Limb (tissue), 2 donors: Measurements from ENCODE around the gene CERS3.

Experiments
- DNase-seq, 2 donors: peaks; one replicate each; pipeline ENCODE4 v3.0.0-alpha.2; 2016; ENCODE audit errors: extremely low spot score in 2 of 2

Gene CERS3

DNA sequence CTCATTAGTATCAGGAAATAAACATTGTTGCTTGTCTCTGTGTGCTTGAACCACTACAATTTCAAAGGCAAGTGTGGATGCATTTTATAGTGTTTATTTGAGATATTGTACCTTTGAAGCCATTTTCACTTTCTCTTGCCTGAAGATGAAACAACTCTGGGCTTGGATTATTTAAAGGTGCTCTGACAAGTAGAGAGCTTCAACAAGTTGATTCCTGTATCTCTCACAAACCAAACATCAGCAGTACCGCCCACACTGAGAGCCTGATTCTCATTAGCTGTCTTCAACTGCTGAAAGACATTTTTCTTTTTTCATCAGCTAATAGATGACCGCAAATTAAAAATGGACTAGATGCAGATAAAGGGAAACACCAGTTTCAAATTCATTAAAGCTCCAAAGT is 806 bp upstream of the CERS3 start:
- DNase-seq: no peak

- peak; percentile 45 to 56 for DNase-seq
Measured at GRCh38 chr15:100526027-100526481, 2.7 kb downstream of the CERS3 start.

- DNase-seq: no peak
Measured at GRCh38 chr15:100525436-100525835, 3.3 kb downstream of the CERS3 start.

DNA sequence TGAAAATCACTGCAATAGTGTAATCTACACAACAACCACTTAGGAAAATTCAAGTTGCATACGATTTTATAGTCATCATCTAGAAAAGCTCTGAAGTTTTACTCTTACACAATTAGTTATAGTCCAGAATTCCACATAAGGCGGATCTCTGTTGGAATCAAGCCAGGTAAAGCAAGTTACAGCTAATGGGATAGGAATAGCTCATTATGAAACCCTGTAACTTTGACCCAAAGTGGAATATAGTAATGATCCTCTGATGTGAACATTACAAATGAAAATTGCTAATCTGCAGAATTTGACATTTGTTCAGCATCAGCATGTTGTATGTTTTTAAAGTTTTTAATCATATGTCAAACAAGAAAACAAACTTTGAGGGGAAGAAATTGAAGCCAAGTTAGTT is 4.4 kb downstream of the CERS3 start:
- DNase-seq: no peak

DNA sequence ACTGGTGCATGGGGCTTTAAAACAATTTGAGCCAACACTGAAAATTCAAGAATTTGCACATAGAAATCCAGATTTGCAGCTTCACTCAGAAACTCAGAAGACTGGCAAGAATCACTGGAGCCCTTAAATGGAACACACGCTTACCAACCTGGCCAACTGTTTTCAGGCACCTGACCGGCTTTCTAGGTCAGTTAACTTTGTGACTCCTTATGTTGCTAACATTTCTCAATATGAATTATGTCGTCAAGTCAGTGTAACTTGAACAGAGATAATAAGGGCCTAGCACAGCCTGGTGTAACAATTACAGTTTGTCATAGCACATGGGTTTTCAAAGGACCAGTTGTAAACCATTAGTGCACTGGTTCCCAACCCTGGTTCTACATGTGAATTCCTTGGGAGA is 6.8 kb downstream of the CERS3 start:
- DNase-seq: no peak

GRCh38 chr15:100520132-100520921 is 8.4 kb downstream of the CERS3 start:
- DNase-seq: no peak

DNA sequence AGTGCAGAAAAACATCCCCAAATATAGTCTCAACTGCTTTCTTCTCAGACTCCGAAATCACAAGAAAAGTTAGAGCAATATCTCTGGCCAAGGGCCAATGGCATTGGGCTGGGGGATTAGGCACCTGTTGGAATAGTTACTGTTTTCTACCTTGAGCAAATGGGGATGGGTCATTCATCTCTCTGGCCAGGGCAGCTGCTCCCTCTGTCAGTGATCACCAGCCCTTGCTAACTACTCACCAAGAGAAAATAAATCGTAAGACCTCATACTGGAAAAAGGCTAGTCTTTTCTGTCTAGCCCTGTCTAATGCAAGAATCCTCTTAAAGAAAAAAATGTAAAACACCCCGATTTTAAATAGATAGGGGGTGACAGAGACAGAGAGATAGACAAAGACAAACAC is 10.9 kb downstream of the CERS3 start:
- DNase-seq: peak in 1 of 2 donors; percentile 32

- DNase-seq: no peak
Measured at GRCh38 chr15:100516643-100517512, 11.9 kb downstream of the CERS3 start.

DNA sequence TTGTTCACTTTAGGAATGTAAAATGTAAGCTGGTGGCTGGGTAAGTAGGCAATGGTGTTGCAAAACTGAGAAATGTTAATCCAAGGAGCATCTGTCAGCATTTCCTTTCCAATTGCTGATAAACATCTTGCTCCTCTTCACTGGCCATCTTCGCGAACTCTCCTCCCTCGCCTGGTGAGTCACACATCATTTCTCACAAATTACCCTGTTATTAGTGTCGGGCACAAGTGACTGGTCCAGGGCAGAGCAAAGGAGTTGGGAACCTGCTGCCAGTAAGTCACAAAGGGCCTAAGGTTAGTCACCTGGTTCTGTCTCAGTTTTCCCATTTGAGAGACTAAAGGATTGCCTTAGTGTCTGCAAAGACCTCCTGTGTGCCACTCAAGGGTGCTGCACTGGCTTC is 13.0 kb downstream of the CERS3 start:
- no peak for DNase-seq

DNA sequence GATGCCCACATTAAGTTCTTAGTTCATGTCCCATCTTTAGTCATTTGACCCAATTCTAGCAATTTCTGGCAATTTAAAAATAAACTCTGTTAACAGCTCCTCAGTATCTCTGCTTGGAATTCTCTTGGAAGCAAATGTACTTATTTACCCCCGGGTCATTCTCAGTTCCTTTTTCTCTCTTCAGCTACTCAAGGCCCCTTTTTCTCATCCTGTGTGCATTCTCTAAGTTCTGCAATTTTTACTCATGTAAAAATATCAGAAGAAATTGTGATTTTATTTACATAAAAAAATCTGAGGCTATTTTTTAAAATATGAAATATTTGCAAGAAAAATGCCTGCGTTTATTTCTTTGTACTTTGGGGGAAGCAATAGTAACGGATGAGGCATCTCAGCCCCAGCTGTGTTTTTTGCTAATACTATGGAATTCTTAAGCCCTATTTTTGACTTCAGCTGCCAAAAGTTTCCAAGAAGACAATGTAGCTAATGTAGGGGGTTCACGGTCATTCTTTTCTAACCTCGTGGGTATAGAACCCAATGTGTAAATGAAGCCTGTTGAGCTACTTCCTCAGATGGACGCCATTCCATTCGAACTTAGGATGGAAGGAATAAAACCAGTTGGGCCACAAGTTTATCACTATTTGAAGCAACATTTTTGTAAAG is 20.0 kb downstream of the CERS3 start:
- peak in 1 of 2 donors; percentile 22 for DNase-seq

- DNase-seq: no peak
Measured at GRCh38 chr15:100502651-100503050, 26.1 kb downstream of the CERS3 start.

DNA sequence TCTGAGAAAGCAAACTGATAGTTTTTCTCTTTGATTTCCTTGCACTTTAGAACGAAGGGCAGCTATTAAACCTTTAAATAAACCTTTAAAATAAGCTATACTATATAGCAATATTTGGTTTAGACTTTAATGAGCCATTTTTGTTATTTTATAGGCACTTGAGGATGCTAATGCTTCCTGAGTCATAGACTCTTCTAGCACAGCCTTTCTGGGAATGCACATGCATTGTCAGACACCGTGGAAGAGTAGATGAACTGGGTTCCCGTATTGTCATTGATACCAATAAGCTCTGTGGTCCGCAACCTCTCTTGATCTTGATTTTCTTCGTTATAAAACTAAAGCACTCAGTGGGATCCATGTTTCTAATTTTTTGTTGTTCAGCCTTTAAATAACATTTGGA is 27.6 kb downstream of the CERS3 start:
- DNase-seq: no peak

- peak in 1 of 2 donors; percentile 28 for DNase-seq
Measured at GRCh38 chr15:100500226-100500990, 28.3 kb downstream of the CERS3 start.

- DNase-seq: no peak
Measured at GRCh38 chr15:100495861-100496260, 32.9 kb downstream of the CERS3 start.

DNA sequence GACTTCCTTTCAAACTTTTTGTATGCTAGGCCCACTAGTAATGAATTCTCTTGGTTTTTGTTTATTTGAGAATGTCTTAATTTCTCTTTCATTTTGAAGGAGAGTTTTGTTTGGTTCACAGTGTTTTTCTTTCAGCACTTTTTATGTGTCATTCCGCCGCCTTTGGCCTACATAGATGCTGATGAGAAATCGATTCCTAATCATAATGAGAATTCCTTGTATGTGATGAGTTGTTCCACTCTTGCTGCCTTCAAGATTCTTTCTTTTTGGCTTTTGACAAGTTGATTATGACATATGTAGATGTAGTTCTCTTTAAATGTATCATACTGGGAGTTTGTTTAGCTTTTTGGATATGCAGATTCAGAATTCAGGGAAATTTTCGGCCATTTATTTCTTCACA is 35.5 kb downstream of the CERS3 start:
- no peak for DNase-seq

DNA sequence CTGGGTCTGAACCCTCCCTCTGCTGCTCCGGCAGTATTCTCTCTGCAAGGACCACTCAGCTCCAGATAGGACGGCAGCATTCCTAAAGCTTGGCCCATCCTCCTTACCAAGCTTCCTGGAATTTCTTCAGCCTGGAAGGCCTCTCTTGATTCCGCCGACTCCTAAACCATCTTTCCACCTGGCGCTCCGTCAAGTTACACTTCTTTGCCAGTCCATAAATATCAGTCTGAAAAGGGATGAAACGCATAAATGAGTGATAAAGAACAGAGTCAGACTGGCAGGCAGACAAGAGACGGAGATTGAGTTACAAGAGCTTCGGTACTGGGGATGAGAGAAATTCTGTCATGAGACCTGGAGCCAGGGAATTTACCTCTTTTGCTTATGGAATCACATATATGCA is 44.3 kb downstream of the CERS3 start:
- DNase-seq: no peak

- DNase-seq: no peak
Measured at GRCh38 chr15:100483370-100483769, 45.4 kb downstream of the CERS3 start.

DNA sequence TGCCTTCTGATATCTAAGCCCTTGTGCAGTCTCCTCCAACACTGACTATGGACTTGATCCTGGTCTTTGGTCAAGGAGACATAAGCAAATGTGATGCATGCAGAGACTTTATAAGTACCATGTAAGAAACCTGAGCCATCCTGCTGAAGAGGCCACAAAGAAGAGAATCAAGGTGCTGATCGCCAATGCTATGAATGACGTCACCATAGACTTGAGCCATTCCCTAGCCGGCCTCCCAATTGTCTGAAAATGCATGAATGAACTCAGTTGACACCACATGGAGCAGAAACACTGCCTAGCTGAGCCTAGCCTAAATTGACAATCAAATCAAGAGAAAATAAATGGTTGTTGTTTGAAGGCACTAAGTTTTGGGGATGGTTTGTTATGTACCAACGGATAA is 51.9 kb downstream of the CERS3 start:
- no peak for DNase-seq

GRCh38 chr15:100472736-100473135 is 56.0 kb downstream of the CERS3 start:
- no peak for DNase-seq

- DNase-seq: peak in 1 of 2 donors; percentile 38
Measured at GRCh38 chr15:100471933-100472332, 56.8 kb downstream of the CERS3 start.

DNA sequence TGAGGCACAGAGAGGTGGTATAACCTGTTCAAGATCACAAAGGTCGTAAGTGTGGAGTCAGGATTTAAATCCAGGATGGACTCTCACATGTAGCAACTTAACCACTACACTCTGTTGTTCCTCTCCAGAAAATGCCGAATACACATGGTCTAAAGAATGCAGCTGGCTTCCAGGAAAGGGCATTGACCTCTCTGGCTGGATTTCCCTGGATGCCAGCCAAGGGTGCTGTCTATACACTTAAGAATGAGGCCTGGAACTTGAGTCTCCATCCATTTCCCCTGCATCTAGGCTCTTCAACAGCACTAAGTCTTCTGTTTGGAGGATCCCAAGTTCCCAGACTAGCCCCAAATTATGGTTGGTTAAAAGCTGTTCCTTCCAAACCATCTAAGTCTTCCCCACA is 60.5 kb downstream of the CERS3 start:
- DNase-seq: peak; percentile 38 to 51
